ENCODE data around the gene SLC1A7. TPM values are rescaled to one million over a fixed set of nuclear protein-coding genes. Genes with fewer than 3 reads are reported as not detected.
A peak's percentile ranks its signal among the peaks of the same experiment; 100 is the strongest.

The SLC1A7 gene
- total and polyA plus RNA-seq, 7 donors = 0.16 to 1.6 (median 0.85) TPM; not detected in 1

GRCh38 chr1:53068314-53069099 lies 73.9 kb downstream of the SLC1A7 start:
- Histone ChIP-seq H3K4me1 (peaks cover 0 to 31% (median 10%) of the 10 kb centered on the region in 4 donors), H3K4me3 (no peak overlapping the region), H3K27ac (no peak overlapping the region), H3K9me3 (no peaks in the 10 kb centered on the region), H3K36me3 (peaks cover 0 to 24% (median 8%) of the 10 kb centered on the region in 4 donors), H3K27me3 (no peaks in the 10 kb centered on the region)
- intact Hi-C loops (cut with DNase I) = no loop called here
- TF ChIP-seq POLR2A (IDR thresholded peaks at IDR 0.05) (no peak), CTCF (IDR thresholded peaks at IDR 0.05) (no peak), EP300 (IDR thresholded peaks at IDR 0.05) (no peak), POLR2AphosphoS5 (IDR thresholded peaks at IDR 0.05) (no peak)
- WGBS, 2 donors = 90 to 93% methylated on average over 7 of the region's 7 CpGs
- DNase-seq = peak; percentile 39

DNA sequence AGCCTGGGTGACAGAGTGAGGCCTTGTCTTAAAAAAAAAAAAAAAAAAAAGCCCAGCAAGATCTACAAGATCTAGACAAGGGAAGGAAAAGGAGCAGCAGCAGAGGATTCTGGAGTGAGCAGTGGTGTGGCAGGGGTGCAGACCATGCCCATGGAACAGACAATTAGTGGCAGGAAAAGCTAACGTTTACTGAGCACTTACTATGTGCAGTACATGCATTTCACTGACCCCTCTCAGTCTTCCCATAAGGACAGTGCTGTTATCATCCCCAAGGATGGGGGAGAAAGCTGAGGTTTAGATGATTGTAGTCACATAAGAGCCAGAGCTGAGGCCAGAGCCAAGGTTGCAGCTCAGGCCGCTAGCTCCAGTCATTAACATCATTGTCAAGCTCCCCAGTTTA lies 74.6 kb downstream of the SLC1A7 start:
- intact Hi-C loops (cut with DNase I) = no loop called here
- Histone ChIP-seq H3K4me3 (no peak overlapping the region), H3K27ac (no peak overlapping the region), H3K4me1 (peaks cover 0 to 37% (median 15%) of the 10 kb centered on the region in 4 donors), H3K9me3 (no peaks in the 10 kb centered on the region), H3K27me3 (no peaks in the 10 kb centered on the region), H3K36me3 (peaks cover 0 to 24% (median 6%) of the 10 kb centered on the region in 4 donors)
- DNase-seq = no peak
- TF ChIP-seq CTCF (IDR thresholded peaks at IDR 0.05) (no peak), EP300 (IDR thresholded peaks at IDR 0.05) (no peak)
- 89 to 94% methylated on average over 2 of the region's 2 CpGs for WGBS, 2 donors

DNA sequence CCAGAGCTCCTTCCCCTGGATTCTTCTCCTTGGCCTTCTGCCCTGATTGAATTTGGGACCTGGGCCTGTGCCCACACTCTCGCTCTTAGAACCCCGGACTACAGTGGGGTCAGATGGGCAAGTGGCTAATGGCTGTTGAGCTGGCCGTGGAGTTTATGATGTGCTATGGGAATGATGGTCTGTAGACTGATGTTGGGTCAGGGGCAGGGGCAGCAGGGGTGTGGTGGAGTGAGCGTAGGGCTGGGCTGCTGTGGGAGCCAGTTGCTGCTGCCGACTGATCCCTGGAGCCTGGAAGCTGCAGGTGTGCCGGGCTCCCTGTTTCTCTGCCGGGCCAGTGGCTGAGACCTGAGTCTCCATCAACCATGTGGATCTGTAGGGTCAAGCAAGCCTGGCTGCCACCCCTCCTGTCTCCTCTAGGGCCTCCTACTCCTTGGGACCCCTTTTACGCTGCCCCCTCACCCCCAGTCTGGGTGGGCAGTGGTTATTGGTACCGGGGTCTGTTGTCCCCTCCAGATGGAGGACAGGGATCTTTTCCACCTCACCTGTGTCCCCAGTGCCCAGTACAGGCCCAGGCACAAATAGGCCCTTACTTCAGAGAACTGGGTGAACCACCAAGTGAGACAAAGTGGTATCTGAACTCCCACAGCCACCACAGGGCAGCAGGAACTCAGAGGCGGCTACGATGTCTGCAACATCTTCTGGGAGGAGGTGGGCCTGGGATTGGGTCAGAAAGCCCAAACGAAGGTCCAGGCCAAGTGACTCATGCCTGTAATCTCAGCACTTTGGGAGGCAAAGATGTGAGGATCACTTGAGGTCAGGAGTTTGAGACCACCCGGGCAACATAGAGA lies 75.3 kb downstream of the SLC1A7 start:
- Histone ChIP-seq H3K27me3 (no peaks in the 10 kb centered on the region), H3K27ac (peak overlapping the region in 3 of 4 donors; percentile 3 to 29 (median 27)), H3K9me3 (no peaks in the 10 kb centered on the region), H3K4me1 (peaks cover 0 to 40% (median 19%) of the 10 kb centered on the region in 4 donors), H3K4me3 (no peak overlapping the region), H3K36me3 (peaks cover 0 to 24% (median 5%) of the 10 kb centered on the region in 4 donors)
- intact Hi-C loops (cut with DNase I) = no loop called here
- 85 to 87% methylated on average over 13 of the region's 13 CpGs for WGBS, 2 donors
- DNase-seq = peak; percentile 63
- TF ChIP-seq POLR2AphosphoS5 (IDR thresholded peaks at IDR 0.05) = no peak
- no peak for TF ChIP-seq POLR2A (IDR thresholded peaks at IDR 0.05)
- TF ChIP-seq CTCF (IDR thresholded peaks at IDR 0.05) = no peak

GRCh38 chr1:53066488-53066887 lies 76.0 kb downstream of the SLC1A7 start:
- peaks cover 0 to 43% (median 23%) of the 10 kb centered on the region in 4 donors for H3K4me1 ChIP-seq
- TF ChIP-seq POLR2AphosphoS5 (IDR thresholded peaks at IDR 0.05) (peak in 1 of 4 donors; percentile 14), EP300 (IDR thresholded peaks at IDR 0.05) (no peak)
- H3K27ac ChIP-seq = peak overlapping the region in 3 of 4 donors; percentile 3 to 29 (median 27)
- H3K4me3 ChIP-seq = no peak overlapping the region
- H3K27me3 ChIP-seq = no peaks in the 10 kb centered on the region
- no peaks in the 10 kb centered on the region for H3K9me3 ChIP-seq
- intact Hi-C loops (cut with DNase I) = no loop called here
- 78 to 80% methylated on average over 6 of the region's 6 CpGs for WGBS, 2 donors
- peaks cover 0 to 22% (median 4%) of the 10 kb centered on the region in 4 donors for H3K36me3 ChIP-seq
- DNase-seq = peak; percentile 70

DNA sequence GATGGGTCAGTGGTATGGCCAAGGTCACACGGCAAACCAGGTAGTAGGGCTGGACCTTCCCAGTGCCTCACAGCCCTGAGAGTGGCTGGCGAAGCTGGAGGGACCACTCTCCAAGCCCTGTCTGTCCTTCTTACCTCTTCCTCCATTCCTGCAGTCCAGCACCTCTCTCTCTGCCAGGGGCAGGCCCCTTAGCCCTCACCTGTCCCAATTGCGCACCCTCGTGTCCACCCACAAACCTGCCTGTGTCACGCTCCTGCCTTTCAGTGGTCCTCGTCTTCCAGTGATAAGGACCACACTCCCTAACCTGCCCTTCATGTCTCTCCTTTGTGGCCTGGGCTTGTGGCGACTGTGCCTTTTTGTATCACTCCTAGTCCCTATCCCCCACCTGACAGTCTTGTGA lies 77.0 kb downstream of the SLC1A7 start:
- no peaks in the 10 kb centered on the region for H3K27me3 ChIP-seq
- no peak for TF ChIP-seq POLR2A (IDR thresholded peaks at IDR 0.05)
- TF ChIP-seq POLR2AphosphoS5 (IDR thresholded peaks at IDR 0.05) = no peak
- no peak for TF ChIP-seq EP300 (IDR thresholded peaks at IDR 0.05)
- no peak for TF ChIP-seq CTCF (IDR thresholded peaks at IDR 0.05)
- intact Hi-C loops (cut with DNase I) = no loop called here
- 90 to 95% methylated on average over 7 of the region's 7 CpGs for WGBS, 2 donors
- peaks cover 0 to 54% (median 33%) of the 10 kb centered on the region in 4 donors for H3K4me1 ChIP-seq
- peak overlapping the region in 1 of 4 donors; percentile 11 for H3K27ac ChIP-seq
- H3K36me3 ChIP-seq = peaks cover 0 to 12% (median 3%) of the 10 kb centered on the region in 4 donors
- no peak overlapping the region for H3K4me3 ChIP-seq
- peak; percentile 63 for DNase-seq
- H3K9me3 ChIP-seq = no peaks in the 10 kb centered on the region

Measured in sigmoid colon (tissue), 7 donors.